ENCODE results near the gene SMOC1.

DNA sequence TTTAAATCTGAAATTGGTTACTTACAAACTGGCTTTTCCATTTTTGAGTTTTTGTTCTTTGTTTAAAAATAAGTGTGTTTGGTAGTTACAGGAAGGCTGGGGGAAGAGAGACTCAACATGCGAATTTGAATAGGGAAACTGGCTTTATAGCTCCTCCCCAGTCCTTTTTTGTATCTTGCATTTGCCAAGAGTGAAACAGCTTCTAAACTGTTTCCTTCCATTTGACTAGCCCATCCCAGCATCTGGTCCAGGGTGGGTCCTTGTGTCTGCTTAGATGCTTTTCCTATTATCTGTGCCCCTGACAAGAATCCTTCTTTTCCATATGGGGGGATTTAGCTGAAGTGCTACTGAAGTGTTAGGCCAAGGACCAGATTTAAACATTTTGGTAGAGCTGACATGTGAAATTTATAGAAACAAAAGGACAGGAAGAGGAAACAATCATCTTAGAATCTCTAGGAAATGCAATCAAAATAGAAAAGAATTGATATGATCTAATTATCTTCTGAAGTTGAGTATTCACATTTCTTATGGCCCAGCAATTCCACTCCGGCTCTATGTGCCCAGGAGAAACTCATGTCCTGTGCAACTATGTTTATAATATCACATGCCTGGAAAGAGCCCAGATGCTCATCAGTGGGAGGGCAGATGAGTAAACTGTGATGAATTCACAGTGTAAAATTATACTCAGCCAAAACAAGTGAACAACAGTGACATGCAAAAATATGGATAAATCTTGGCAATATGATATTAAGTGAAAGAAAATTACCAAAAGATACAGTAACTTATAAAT lies 7.4 kb downstream of the SMOC1 start:
- TF ChIP-seq EZH2 (IDR thresholded peaks at IDR 0.05; ENCODE audit: insufficient read depth, poor library complexity, severe bottlenecking) = no peak
- TF ChIP-seq EZH2phosphoT487 (IDR thresholded peaks at IDR 0.05; ENCODE audit: insufficient read depth, low read depth) = no peak

Measured in GM23248 (cell line).